Amniotic stem cell (primary cell): ENCODE results near the gene CZIB.
A peak's percentile ranks its signal among the peaks of the same experiment; 100 is the strongest.

Experiments used
- DNase-seq: peaks from one replicate; lab custom pipeline; 2025; lab: John Stamatoyannopoulos, UW

CZIB gene

DNA sequence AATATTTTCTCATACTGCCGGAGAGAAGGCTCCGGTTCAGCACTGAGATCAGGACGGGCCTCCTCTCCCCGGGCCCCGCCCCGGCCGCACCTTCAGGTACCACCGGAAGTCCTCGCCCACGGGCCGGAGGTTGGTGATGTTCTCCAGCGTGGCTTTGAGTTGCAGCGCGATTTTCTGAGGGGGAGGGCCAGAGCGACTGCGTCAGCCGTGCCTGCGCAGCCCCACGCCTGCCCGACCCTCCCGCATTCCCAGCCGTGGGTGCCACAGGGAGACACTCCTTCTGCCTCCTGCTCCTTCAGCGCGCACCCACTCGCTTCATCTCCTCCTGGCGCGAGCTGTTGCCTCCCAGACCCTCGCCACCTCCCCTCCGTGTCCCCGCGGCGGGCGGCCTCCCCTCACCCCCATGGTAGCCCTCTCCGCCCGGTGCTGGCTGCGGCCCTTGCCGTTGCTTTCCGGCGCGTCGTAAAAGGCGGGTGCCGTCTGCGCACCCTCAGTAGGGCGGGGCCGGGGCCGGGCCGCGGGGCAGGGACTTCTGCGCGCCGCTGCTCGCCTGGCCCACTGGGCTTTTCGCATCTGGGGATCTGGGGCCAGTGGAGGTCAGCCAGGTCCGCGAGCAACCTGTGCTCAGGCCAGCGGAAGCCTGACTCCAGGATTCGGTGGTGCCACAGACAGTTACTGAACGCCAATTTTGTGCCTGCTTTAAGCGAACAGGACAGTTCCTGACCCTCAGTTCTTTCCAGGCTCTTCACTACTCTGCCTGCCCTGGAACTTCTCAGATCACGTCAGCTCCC lies at the start of gene CZIB:
CZIB (minus strand) TSS at position 464 of the 791 bp plus-strand sequence; CDS start at position 405, 59 bp downstream.
- DNase-seq, result peak; percentile 89

DNA sequence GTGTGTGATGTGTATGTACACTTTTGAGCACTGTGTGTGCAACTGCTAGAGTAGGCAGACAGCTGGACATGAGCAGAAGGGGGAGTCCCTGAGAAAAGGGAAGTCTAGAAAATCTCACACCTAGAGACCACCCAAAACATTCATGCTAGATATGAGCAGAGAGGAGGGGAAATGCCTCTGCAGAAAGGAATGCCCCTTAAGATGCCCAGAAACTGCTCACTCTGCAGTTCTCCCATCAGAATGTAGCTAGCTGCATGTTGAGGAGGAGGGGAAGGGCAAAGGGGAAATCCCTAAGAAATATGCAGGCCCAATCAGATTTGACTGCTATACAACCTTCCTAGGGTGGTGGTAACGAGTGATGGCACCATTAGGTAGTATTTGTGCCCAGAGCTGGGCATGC lies 49.7 kb upstream of the CZIB start:
- DNase-seq, result no peak

- no peak for DNase-seq
These were observed 47.3 kb upstream of the CZIB start for GRCh38 chr1:53267761-53268160.

- no peak for DNase-seq
These were observed 45.6 kb upstream of the CZIB start for GRCh38 chr1:53266038-53266437.

GRCh38 chr1:53265581-53265980 lies 45.1 kb upstream of the CZIB start:
- no peak for DNase-seq

- no peak for DNase-seq
These were observed 43.6 kb upstream of the CZIB start for GRCh38 chr1:53264048-53264447.

GRCh38 chr1:53262000-53262399 lies 41.6 kb upstream of the CZIB start:
- DNase-seq, result no peak

- DNase-seq, result no peak
These were observed 40.3 kb upstream of the CZIB start for GRCh38 chr1:53260631-53261247.

- DNase-seq, result no peak
These were observed 39.5 kb upstream of the CZIB start for GRCh38 chr1:53259932-53260331.

DNA sequence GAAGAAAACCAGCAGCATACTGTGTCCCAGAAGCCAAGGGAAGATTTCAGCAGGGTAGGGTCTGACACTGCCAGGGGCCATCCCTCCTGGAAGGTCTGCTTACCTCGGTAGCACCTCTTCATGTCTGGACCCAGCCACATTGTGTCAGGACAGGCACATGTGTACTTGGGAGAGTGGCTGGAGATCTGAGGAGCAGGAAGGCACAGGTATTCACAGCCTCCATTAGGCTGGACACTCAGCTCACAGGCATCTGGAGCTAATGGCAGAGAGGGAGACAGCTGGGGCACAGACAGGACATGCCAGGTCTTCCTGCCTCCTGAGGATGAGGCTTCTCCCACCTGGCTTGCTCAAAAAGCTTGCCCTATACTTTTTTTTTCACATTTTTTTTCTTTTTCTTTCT lies 37.8 kb upstream of the CZIB start:
- DNase-seq, result no peak

DNA sequence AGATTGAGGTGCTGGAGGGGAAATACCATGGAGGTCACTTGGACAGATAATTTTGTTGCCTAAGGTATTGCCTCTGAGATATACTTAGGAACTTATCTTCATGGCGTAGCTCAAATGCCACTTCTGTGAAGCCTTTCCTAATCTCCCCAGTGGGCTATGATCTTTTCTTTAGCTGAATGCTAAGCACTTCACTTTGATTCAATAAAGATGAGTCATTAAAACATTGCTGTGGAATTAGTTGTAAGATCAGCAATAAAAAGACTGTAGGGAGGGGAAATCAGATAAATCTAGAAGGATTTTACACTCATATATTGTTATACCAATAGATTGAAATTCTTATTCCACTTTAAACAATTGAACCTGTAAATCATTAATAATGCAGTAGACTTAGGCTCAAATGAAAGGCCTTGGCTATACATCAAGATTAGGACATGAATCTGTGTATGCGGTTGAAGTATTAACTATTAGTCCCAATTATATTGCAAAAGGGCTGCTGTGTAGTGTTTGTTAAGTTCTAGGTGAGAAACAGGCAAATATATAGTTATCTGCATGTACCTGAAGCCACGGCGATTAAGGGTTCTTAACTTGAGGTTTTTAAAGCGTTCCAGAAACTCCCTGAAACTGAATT lies 37.1 kb upstream of the CZIB start:
- DNase-seq, result no peak

- DNase-seq, result no peak
These were observed 36.3 kb upstream of the CZIB start for GRCh38 chr1:53256511-53257453.

DNA sequence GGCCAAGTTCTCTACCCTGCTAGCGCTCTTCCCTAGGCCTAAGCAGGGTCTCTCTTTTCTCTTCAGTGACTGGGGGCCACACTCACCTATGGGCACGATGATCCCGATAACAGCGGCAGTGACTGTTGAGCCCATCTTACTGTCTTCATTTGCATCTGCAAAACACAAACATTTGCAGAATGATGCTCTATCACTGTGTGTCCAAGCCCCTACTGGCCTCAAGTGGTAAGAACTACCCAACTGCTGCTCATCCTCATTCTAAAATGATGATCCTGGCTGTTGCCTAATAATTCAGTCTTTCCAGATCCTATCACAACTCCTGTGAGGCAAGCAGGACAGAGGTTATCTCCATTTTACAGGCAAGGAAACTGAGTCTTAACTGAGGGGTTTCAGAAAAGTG lies 34.6 kb upstream of the CZIB start:
- no peak for DNase-seq

GRCh38 chr1:53254011-53254640 lies 33.7 kb upstream of the CZIB start:
- DNase-seq, result no peak

- no peak for DNase-seq
These were observed 29.9 kb upstream of the CZIB start for GRCh38 chr1:53250325-53250724.

- DNase-seq, result no peak
These were observed 29.3 kb upstream of the CZIB start for GRCh38 chr1:53249706-53250105.

- DNase-seq, result peak; percentile 45
These were observed 26.1 kb upstream of the CZIB start for GRCh38 chr1:53246261-53247134.

DNA sequence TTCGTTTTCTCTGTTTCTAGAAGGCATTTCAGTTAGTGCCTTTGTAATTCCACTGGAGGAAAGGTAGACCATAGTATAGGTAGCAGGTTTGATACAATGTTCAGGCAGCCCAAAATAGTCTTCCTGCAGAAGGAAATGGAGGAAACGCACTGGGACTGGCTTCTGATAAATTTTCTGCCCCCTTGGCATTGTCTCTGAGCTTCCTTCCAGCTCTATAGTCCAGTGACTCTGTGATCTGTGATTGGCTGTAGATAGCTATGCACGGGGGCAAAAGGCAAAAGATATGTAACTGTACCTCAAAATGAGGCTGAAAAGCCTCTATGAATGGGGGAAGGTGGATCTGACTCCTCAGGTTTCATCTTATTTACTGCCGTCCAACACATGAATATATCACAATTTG lies 23.7 kb upstream of the CZIB start:
- no peak for DNase-seq

GRCh38 chr1:53242381-53242780 lies 21.9 kb upstream of the CZIB start:
- DNase-seq, result no peak

- no peak for DNase-seq
These were observed 21.4 kb upstream of the CZIB start for GRCh38 chr1:53241828-53242227.
